GM10248 (cell line): ENCODE results near the gene OPA1.

Experiments used
- CTCF ChIA-PET: fragments of 300-600 bp; sonication (Branson Sonifier 250); formaldehyde crosslinking; extraction: SDS; loops from one replicate; lab custom pipeline; 2021; ENCODE audit warnings: antibody characterized with exemption; lab: Yijun Ruan, JAX
- POLR2A ChIA-PET: fragments of 350-650 bp; sonication (Branson Sonifier 250); formaldehyde crosslinking; extraction: SDS; loops from one replicate; lab custom pipeline; 2020; ENCODE audit warnings: antibody characterized with exemption; lab: Yijun Ruan, JAX
- DNase-seq: peaks from one replicate; pipeline ENCODE4 v3.0.0; 2012; ENCODE audit errors: extremely low spot score
- TF ChIP-seq, protein P1 (sequence below): IDR thresholded peaks from 2 replicates; pipeline ENCODE4 v1.5.1; 2012; ENCODE audit warnings: mild to moderate bottlenecking, low read depth; ENCODE audit errors: extremely low read depth, missing control alignments, control extremely low read depth

Gene OPA1

GRCh38 chr3:193553586-193553985, 39.4 kb upstream of the OPA1 start:
- DNase-seq = no peak
- ChIA-PET CTCF (no interaction called here), POLR2A (no interaction called here)
- TF ChIP-seq, protein P1, sequence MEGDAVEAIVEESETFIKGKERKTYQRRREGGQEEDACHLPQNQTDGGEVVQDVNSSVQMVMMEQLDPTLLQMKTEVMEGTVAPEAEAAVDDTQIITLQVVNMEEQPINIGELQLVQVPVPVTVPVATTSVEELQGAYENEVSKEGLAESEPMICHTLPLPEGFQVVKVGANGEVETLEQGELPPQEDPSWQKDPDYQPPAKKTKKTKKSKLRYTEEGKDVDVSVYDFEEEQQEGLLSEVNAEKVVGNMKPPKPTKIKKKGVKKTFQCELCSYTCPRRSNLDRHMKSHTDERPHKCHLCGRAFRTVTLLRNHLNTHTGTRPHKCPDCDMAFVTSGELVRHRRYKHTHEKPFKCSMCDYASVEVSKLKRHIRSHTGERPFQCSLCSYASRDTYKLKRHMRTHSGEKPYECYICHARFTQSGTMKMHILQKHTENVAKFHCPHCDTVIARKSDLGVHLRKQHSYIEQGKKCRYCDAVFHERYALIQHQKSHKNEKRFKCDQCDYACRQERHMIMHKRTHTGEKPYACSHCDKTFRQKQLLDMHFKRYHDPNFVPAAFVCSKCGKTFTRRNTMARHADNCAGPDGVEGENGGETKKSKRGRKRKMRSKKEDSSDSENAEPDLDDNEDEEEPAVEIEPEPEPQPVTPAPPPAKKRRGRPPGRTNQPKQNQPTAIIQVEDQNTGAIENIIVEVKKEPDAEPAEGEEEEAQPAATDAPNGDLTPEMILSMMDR = no peak

- ChIA-PET POLR2A (no interaction called here), CTCF (no interaction called here)
- TF ChIP-seq, protein P1 = no peak
- no peak for DNase-seq
These were observed 38.2 kb upstream of the OPA1 start, which contains the start of gene ATP13A4 for GRCh38 chr3:193554811-193555210. TSS of gene ATP13A4 (minus strand) at chr3:193554895. CDS start at chr3:193554799, 96 bp downstream.

- CTCF ChIA-PET = interaction anchor here (0.6 to 1.3 kb wide), 4 partner anchors 9 to 98 kb away, joined by 3 read pairs; no protein-coding TSS in a partner anchor
- DNase-seq = no peak
- POLR2A ChIA-PET = no interaction called here
- TF ChIP-seq, protein P1 = no peak
These were observed 36.2 kb upstream of the OPA1 start for GRCh38 chr3:193556841-193557240.

- DNase-seq = no peak
- ChIA-PET CTCF (interaction anchor here (2.5 kb wide), 1 partner anchor 13 kb away, joined by 9 read pairs; no protein-coding TSS in a partner anchor), POLR2A (no interaction called here)
- TF ChIP-seq, protein P1 = no peak
These were observed 33.9 kb upstream of the OPA1 start for GRCh38 chr3:193559100-193559499.

GRCh38 chr3:193560091-193560490, 32.9 kb upstream of the OPA1 start:
- no peak for DNase-seq
- ChIA-PET POLR2A (no interaction called here), CTCF (interaction anchor here (2.5 kb wide), 1 partner anchor 12 kb away, joined by 9 read pairs; no protein-coding TSS in a partner anchor)
- TF ChIP-seq, protein P1 = no peak

DNA sequence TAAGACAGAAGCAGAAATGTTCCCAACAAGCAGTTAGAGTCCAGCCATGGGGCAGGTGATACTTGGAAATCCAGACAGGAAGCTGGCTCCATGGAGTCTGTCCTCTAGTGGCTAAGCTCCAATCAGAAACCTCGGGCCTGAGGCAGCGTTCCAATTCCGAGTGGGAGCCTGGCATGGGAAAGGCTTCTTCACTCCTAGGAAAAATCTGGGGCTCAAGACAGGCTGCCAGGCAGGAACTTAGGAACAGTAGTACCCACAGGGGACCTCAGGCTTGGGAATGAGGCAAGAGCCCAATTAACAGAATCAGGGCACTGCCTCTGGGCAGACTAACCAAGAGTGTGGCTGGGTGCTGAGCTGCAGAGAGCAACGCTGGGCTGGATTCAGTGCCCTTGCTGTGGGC, 32.1 kb upstream of the OPA1 start:
- CTCF ChIA-PET = interaction anchor here (1.0 to 2.5 kb wide), 2 partner anchors 10 to 11 kb away, joined by 4 to 9 read pairs; no protein-coding TSS in a partner anchor
- TF ChIP-seq, protein P1 = no peak
- POLR2A ChIA-PET = no interaction called here
- no peak for DNase-seq
